ENCODE measurements around the gene TUFM.
"Not testable (repeated sequence)": the region's sequence is repeated elsewhere in the genome, so short reads cannot be mapped to it uniquely, and the experiment has no call there.

TUFM gene

GRCh38 chr16:28846080-28846932 is at the start of gene TUFM:
TSS of gene TUFM (minus strand) at chr16:28846348. CDS start at chr16:28846269, 79 bp downstream.
- peak; percentile 95 for DNase-seq (ENCODE audit: low read depth)

- no peak for DNase-seq (ENCODE audit: low read depth)
Measured at GRCh38 chr16:28895609-28896008, 49.5 kb upstream of the TUFM start.

GRCh38 chr16:28893291-28893690 is 47.1 kb upstream of the TUFM start:
- DNase-seq (ENCODE audit: low read depth): no peak

GRCh38 chr16:28891964-28892890 is 46.1 kb upstream of the TUFM start:
- no peak for DNase-seq (ENCODE audit: low read depth)

GRCh38 chr16:28890355-28890754 is 44.2 kb upstream of the TUFM start:
- not testable (repeated sequence) for DNase-seq (ENCODE audit: low read depth)

- no peak for DNase-seq (ENCODE audit: low read depth)
Measured at GRCh38 chr16:28886945-28887344, 40.8 kb upstream of the TUFM start.

- no peak for DNase-seq (ENCODE audit: low read depth)
Measured at GRCh38 chr16:28884045-28884444, 37.9 kb upstream of the TUFM start.

GRCh38 chr16:28883221-28883996 is 37.3 kb upstream of the TUFM start:
- no peak for DNase-seq (ENCODE audit: low read depth)

GRCh38 chr16:28882551-28883160 is 36.5 kb upstream of the TUFM start:
- DNase-seq (ENCODE audit: low read depth): no peak

GRCh38 chr16:28881565-28881964 is 35.4 kb upstream of the TUFM start:
- DNase-seq (ENCODE audit: low read depth): not testable (repeated sequence)

GRCh38 chr16:28880955-28881354 is 34.8 kb upstream of the TUFM start:
- no peak for DNase-seq (ENCODE audit: low read depth)

- no peak for DNase-seq (ENCODE audit: low read depth)
Measured at GRCh38 chr16:28880589-28880915, 34.4 kb upstream of the TUFM start.

- DNase-seq (ENCODE audit: low read depth): peak; percentile 81
Measured at GRCh38 chr16:28879841-28880588, 33.9 kb upstream of the TUFM start.

GRCh38 chr16:28879261-28879840 is 33.2 kb upstream of the TUFM start:
- DNase-seq (ENCODE audit: low read depth): no peak

GRCh38 chr16:28878083-28878926 is 32.2 kb upstream of the TUFM start, which contains the start of gene ATP2A1:
TSS of gene ATP2A1 (plus strand) at chr16:28878488. CDS start at chr16:28878672, 184 bp downstream.
- DNase-seq (ENCODE audit: low read depth): no peak

- no peak for DNase-seq (ENCODE audit: low read depth)
Measured at GRCh38 chr16:28877655-28878000, 31.5 kb upstream of the TUFM start.

- no peak for DNase-seq (ENCODE audit: low read depth)
Measured at GRCh38 chr16:28876973-28877654, 31.0 kb upstream of the TUFM start.

- DNase-seq (ENCODE audit: low read depth): no peak
Measured at GRCh38 chr16:28876019-28876659, 30.0 kb upstream of the TUFM start.

Data from stimulated activated CD8-positive, alpha-beta memory T cell treated with anti-CD3 and anti-CD28 coated beads, Interleukin-7, amount 100 ng/mL, for 24 hours (primary cell).